SK-N-MC (cell line): ENCODE results near the gene OSTC.

Experiments
- DNase-seq: peaks from one replicate; pipeline ENCODE4 v3.0.0-alpha.2; 2011; ENCODE audit warnings: low read depth, low spot score
- H3K27ac ChIP-seq: fragments of 200-600 bp; sonication (generic); 2 replicates; pipeline ENCODE4 v1.5.1; 2016; ENCODE audit warnings: mixed run types
- H3K36me3 ChIP-seq: fragments of 200-600 bp; sonication (generic); 2 replicates; pipeline ENCODE4 v1.6.1; 2017; ENCODE audit warnings: antibody characterized with exemption, low read length, mixed read lengths; ENCODE audit not compliant: insufficient read depth
- H3K4me3 ChIP-seq: fragments of 200-600 bp; sonication (generic); 2 replicates; pipeline ENCODE4 v1.5.1; 2016
- H3K9ac ChIP-seq: fragments of 200-600 bp; sonication (generic); 2 replicates; pipeline ENCODE4 v1.8.0; 2017; ENCODE audit warnings: mixed run types, mixed read lengths; ENCODE audit not compliant: insufficient read length
- H3K9me3 ChIP-seq: fragments of 200-600 bp; sonication (generic); 2 replicates; pipeline ENCODE4 v1.6.1; 2017; ENCODE audit warnings: low read depth, mild to moderate bottlenecking, antibody characterized with exemption, low read length, moderate library complexity, mixed read lengths
- EZH2 ChIP-seq: fragments of 200-600 bp; sonication (generic); IDR thresholded peaks from one replicate; pipeline ENCODE4 v1.6.1; 2017; ENCODE audit warnings: antibody characterized with exemption
- FOXP2 ChIP-seq: optimal IDR thresholded peaks from 2 replicates; pipeline ENCODE3; 2011; ENCODE audit warnings: mild to moderate bottlenecking, moderate library complexity; ENCODE audit not compliant: insufficient read depth; ENCODE audit errors: extremely low read length, control extremely low read depth
- POLR2AphosphoS5 ChIP-seq: IDR thresholded peaks from 2 replicates; pipeline ENCODE4 v1.6.1; 2012; ENCODE audit warnings: mild to moderate bottlenecking, low read depth, low read length, borderline replicate concordance

The OSTC gene

GRCh38 chr4:108716340-108716739 is 65.9 kb downstream of the OSTC start:
- no peak overlapping the region for H3K27ac ChIP-seq
- H3K36me3 ChIP-seq = no peaks in the 10 kb centered on the region
- H3K4me3 ChIP-seq = no peak overlapping the region
- no peak overlapping the region for H3K9ac ChIP-seq
- DNase-seq = no peak
- no peaks in the 10 kb centered on the region for H3K9me3 ChIP-seq
- TF ChIP-seq POLR2AphosphoS5 = no peak
- no peak for TF ChIP-seq FOXP2
- no peak for TF ChIP-seq EZH2

- no peak for DNase-seq
- Histone ChIP-seq H3K36me3 (no peaks in the 10 kb centered on the region), H3K9me3 (no peaks in the 10 kb centered on the region), H3K4me3 (no peak overlapping the region), H3K27ac (no peak overlapping the region), H3K9ac (no peak overlapping the region)
- no peak for TF ChIP-seq EZH2
- TF ChIP-seq FOXP2 = no peak
- TF ChIP-seq POLR2AphosphoS5 = no peak
Observed at GRCh38 chr4:108717386-108717785, 67.0 kb downstream of the OSTC start.
